GM18505 (cell line): ENCODE results near the gene PPM1H.

ENCODE experiments used
- ATAC-seq: cut with Tn5 transposase; IDR thresholded peaks from one replicate; pipeline ENCODE4 v1.9.1; 2021; ENCODE audit not compliant: unreplicated experiment
- POLR2A ChIP-seq: IDR thresholded peaks from 4 replicates; pipeline ENCODE4 v1.6.1; 2011; ENCODE audit warnings: borderline replicate concordance; ENCODE audit not compliant: insufficient read depth, insufficient read length; ENCODE audit errors: extremely low read depth

Gene PPM1H

DNA sequence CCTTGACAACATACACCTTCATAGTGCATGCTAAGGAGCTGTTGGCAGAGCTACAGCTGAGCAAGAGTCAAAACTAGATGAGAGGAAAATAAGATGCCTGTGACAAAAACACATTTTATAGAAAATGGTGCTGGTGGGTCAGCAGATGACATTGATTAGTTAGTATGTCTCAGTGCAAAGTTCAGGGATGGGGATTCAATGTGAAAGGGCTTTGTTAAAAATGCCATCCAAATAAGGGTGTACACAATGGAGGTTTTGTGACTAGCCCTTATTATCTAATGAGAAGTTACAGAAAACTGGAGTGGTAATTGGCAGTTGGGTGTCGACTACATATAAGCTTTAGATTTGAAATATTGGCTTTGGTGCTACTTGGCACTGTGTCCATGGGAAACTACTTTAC is 299.3 kb downstream of the PPM1H start:
- no peak for TF ChIP-seq POLR2A
- no peak for ATAC-seq

DNA sequence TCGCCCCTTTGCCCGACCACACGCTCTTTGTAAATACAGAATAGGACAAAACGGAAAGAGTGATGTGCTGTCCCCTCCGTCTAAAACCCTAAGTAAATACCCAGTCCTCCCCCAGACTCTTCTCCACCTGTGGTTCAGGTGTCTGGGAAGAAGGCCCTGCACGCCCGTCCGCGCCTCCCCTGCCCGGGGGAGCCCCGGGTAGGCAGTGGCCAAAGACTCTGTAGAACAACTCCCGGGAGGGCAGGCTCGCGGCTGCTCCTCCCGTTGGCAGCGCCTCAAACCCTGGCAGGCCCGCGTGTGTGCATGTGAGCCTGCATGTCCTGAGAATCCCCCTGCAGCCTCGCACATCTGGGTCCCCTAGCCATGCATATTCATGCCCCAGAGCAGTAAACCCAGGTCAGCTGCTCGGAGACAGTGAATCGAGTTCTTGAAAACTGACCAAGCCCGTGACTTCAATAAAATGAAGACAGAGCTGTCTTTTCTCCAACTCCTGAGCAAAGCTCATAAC is 302.5 kb downstream of the PPM1H start:
- TF ChIP-seq POLR2A, result no peak
- peak; percentile 37 for ATAC-seq

DNA sequence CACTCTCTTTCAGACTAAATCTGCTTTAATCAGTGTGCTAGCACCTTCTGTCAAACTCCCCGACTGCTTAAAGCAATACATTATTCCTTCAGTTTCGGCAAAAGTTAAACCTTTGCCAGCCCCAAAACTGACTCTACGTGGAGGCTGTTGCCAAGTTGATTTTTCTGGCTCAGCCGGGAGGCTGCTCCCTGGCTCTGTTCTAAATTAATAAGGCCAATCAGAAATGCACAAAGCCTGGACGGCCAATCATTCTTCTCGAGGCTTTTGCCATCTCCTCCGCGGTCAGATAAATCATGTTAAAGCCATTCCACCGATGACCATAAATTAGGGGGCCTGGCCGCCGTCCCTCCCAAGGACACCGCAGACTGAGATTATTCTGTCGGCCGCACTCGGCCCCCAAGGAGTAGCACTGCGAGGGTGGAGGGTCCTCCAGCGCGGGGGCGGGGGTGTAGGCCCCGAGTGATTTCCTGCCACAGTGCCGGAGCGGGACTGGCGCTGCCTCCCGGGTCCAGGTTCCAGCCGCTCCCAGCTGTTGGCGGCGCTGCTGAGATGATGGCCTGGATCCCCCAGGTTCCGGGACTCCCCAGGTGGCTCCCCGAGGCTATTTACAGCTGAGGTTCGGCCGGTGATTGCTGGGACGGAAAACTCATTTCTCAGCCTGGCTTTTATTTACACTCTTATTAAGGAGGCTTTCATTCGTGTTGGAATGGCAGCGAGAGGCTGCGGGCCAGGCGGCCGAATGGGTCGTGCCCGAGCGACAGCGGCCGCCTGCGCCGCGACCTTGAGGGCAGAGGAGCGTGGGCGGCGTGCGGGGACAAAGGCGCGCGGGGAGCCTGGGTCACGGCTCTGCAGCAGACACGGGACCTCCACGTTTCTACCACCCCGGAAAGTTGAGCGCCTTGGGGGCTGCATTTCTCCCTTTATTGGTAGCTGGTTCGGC is 303.2 kb downstream of the PPM1H start:
- no peak for TF ChIP-seq POLR2A
- peak; percentile 64 for ATAC-seq

DNA sequence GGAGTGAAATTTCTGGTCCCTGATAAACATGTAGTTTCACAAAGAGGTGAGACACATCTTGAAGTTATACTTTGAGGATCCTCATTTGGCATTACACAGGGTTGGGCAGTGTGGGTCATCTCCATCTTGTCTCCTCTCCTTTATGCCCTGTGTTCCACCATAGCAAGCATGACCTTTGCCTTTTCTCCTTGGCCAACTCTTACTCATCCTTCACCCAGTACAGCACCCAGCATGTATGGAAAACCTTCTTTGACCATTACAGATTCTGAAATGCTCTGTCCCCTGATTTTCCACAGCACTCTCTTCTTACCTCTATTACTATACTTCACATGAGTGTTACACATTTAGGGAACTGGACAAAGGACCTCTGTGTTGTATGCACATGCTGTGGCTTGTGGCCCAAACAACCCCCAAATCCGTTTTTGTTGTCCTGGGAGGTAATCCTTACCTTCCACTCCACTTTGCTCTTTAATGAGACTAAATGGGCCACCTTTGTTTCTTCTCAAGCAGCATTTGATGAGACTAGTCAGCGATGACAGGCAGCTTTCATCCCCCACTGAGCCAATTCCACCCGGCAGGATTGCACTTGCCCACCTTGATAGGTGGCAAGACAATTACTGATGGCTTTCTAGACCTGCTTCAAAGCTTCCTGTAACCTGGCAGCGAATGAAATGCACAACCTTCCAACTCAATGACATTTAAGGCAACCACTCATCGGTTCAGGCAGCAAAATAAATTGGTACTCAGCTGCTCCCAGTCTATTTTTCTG is 304.8 kb downstream of the PPM1H start:
- ATAC-seq, result no peak
- TF ChIP-seq POLR2A, result no peak

DNA sequence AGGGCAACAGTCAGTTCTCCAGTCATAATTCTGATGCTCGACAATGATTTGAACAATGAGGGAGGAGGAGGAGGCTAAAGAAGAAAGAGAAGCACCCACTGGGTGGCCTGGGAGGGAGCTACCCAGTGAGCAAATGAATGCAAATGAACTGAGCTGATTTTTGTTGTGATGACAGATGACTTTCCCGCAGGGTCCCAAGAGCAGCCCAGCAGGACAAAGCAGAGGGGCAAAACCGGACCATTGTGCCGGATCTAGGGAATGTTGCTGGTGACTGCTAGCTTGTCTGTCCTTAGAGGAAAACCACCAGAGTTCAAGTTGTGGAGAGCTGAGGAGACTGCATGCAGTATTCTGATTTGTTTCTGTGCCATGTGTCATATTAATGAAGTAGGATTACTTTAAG is 305.5 kb downstream of the PPM1H start:
- ATAC-seq, result no peak
- no peak for TF ChIP-seq POLR2A

DNA sequence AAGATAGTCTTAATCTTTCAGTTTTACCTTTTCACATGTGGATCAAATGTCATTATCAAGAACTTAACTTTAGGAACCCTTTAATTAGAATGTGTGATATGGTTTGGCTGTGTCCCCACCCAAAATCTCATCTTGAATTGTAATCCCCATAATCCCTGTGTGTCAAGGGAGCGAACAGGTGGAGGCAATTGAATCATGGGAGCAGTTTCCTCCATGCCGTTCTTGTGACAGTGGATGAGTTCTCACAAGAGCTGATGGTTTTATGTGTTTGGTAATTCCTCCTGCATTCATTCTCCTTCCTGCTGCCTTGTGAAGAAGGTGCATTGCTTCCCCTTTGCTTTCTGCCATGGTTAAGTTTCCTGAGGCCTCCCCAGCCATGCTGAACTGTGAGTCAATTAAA is 307.8 kb downstream of the PPM1H start:
- no peak for TF ChIP-seq POLR2A
- ATAC-seq, result no peak

DNA sequence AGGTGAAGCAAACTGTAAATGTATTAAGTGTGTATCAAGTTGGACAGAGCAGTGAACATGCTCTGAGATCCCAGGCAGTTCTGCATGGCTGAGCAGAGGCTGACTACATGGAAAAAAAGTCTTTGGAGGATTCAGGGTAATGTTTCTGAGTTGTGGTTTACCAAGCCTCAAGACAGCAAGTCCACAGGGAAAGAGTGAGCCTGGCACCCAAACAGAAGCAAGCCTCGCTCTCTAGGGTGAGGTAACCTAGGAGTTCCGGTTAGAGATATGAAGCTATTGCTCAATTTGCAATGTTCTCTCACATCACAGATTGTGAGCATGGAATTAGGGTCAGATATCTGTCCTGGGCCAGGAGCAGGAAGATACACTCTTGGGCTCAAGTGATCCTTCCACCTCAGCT is 309.7 kb downstream of the PPM1H start:
- no peak for TF ChIP-seq POLR2A
- ATAC-seq, result no peak

DNA sequence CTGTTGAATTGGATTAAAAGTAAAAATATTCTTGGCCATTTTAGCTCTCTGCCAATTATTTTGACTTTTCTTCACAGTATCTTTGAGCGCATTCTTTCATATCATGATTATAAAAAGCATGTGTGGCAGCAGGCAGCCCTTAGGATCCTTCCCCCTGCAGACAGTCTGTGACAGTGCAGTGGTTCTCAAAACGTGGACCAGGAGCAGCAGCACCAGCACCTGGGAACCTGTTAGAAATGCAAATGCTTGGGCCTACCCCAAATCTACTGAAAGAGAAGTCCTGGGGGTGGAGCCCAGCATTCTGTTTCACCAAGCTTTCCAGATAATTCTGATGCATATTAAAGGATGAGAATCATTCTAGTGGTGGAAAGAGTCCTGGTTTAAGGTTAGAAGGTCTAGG is 312.8 kb downstream of the PPM1H start:
- ATAC-seq, result no peak
- TF ChIP-seq POLR2A, result no peak

DNA sequence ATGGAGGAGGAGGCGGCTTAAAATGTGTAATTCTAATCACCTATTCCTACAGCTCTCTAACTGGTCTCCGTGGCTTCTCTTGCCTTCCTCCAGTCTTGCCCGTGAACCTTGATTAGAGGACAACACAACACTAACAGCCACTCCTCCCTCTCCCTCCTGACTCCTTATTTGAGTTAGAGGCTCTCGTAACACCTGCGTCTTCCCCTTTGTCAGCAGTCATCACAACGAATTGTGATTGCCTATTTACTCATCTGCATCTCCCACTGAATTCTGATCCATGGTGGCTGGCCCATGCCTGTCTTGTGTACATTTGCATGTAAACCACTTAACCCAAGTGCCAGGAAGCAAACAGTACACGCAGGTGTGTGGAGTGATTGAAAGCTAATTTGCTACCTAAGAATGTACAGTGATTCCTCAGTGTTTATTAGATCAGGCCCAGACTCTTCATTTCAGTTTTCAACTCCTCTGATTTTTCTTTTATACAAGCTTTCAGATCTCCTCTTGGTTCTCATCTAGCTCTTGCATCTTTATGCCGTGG is 313.8 kb downstream of the PPM1H start:
- TF ChIP-seq POLR2A, result no peak
- no peak for ATAC-seq

DNA sequence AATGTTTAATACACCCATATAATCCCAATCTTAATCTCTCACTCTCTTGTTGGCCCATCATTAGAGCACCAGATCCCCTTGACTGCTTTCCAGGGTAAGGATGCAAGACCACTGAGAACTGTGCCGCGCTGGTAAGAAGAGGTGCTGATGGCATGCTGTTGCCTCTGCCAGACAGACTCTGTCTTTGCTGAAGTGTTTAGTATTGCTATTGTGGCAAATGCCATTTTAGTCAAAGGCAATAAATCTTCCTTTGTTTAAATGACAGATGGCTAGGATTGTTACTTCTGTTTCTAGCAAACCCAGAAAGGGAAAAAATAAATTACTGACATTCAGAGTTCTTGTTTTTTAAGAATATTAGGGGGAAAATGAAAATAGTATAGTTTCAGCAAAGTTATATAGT is 316.0 kb downstream of the PPM1H start:
- TF ChIP-seq POLR2A, result no peak
- ATAC-seq, result no peak

DNA sequence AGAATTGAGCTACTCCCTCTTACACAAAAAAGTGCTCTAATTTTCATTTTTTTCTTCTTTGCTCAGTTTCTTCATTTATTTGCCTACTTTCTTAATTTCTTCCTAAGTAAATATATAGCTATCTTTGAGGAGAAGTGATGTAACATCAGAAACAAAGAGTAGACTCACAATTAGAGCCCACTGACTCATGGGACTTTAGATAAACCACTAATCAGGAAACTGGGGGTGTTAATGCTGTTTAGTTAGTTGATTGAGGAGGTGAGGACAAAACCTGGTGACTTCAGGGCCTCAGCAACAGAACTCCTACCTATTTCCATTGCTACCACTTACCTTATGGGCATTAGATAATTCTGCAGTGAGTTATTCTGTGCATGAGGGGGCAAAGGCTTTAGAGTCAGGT is 316.6 kb downstream of the PPM1H start:
- no peak for TF ChIP-seq POLR2A
- no peak for ATAC-seq

DNA sequence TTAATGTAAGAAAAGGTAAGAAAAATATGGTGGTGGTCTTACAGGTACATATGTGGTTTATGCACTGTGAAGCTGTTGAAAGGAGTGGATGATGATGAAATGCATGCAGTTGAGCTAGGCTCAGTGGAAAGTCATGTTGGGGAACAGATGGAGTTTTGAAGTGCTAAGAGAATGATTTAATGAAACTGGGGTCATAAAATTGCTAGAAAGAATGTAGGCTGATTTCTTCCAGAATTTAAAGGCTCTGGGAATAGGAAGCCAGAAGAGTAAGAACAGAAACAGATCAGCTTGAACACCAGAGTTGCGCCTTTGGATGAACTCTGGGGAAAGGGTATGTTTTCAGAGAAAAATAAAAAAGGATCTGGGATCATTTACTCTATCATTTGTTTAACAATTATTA is 321.9 kb downstream of the PPM1H start:
- no peak for TF ChIP-seq POLR2A
- no peak for ATAC-seq

DNA sequence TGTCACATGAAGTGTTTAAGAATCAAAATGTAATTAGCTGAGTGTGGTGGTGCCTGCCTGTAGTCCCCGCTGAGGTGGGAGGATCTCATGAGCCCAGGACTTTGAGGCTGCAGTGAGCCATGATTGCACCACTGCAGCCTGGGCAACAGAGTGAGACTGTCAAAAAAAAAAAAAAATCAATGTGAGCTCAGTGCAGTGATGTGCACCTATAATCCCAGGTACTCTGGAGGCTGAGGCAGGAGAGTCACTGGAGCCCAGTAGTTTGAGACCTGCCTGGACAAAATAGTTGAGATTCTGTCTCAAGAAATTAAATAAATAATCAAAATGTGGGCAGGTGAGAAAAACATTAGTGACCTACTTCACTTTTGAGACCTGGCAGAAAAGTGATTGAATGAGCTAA is 328.3 kb downstream of the PPM1H start:
- TF ChIP-seq POLR2A, result no peak
- no peak for ATAC-seq
